HEK293 (cell line): ENCODE results near the gene MEX3A.

ENCODE experiments used
- CTCF ChIA-PET: fragments of 350-600 bp; formaldehyde crosslinking; extraction: SDS; loops from one replicate; lab custom pipeline; 2021; ENCODE audit warnings: antibody characterized with exemption; lab: Yijun Ruan, JAX
- POLR2A ChIA-PET: fragments of 300-600 bp; formaldehyde crosslinking; extraction: SDS; loops from one replicate; lab custom pipeline; 2020; ENCODE audit warnings: antibody characterized with exemption, inconsistent platforms; lab: Yijun Ruan, JAX
- H3K27ac ChIP-seq: fragments of 200-500 bp; sonication (Bioruptor generic); 2 replicates; pipeline ENCODE4 v1.5.1; 2014; ENCODE audit warnings: low read depth, low read length, control low read depth, inconsistent platforms; ENCODE audit errors: extremely low read depth
- H3K36me3 ChIP-seq, 2 experiments: fragments of 200-500 bp in 1 of 2; sonication (Bioruptor generic) in 1 of 2; 1 replicate in 1 of 2; 2 replicates in 1 of 2; pipeline ENCODE4 v1.5.1; 2014 to 2017; ENCODE audit warnings: inconsistent platforms in 2 of 2, low read length in 2 of 2; ENCODE audit not compliant: control insufficient read depth in 2 of 2, insufficient read depth in 1 of 2
- H3K4me1 ChIP-seq: fragments of 200-500 bp; sonication (Bioruptor generic); 2 replicates; pipeline ENCODE4 v1.5.1; 2014; ENCODE audit warnings: mild to moderate bottlenecking, low read length, inconsistent platforms; ENCODE audit not compliant: control insufficient read depth, insufficient read depth
- H3K4me3 ChIP-seq: 2 replicates; pipeline ENCODE4 v1.5.1; 2011; ENCODE audit warnings: low read depth, mild to moderate bottlenecking, control low read depth, low read length, moderate library complexity
- H3K9me3 ChIP-seq: fragments of 200-500 bp; sonication (Bioruptor generic); 2 replicates; pipeline ENCODE4 v1.5.1; 2014; ENCODE audit warnings: low read depth, low read length, inconsistent platforms; ENCODE audit not compliant: control insufficient read depth, insufficient read depth
- MZF1 ChIP-seq: fragments of 450-650 bp; formaldehyde crosslinking; IDR thresholded peaks from 2 replicates; pipeline ENCODE4 v1.5.1; 2017; ENCODE audit warnings: missing biosample characterization, missing genetic modification characterization, borderline replicate concordance
- REPIN1 ChIP-seq: fragments of 450-650 bp; formaldehyde crosslinking; IDR thresholded peaks from 2 replicates; pipeline ENCODE4 v1.5.1; 2017; ENCODE audit warnings: missing biosample characterization, missing genetic modification characterization, low read depth
- ZNF292 ChIP-seq: fragments of 450-650 bp; formaldehyde crosslinking; IDR thresholded peaks from 2 replicates; pipeline ENCODE4 v1.5.1; 2016; ENCODE audit warnings: low read depth, missing biosample characterization, missing genetic modification characterization, borderline replicate concordance
- ZNF521 ChIP-seq: fragments of 450-650 bp; formaldehyde crosslinking; IDR thresholded peaks from 2 replicates; pipeline ENCODE4 v1.5.1; 2017; ENCODE audit warnings: missing biosample characterization, mild to moderate bottlenecking, missing genetic modification characterization
- ZNF677 ChIP-seq: fragments of 450-650 bp; IDR thresholded peaks from 2 replicates; pipeline ENCODE4 v1.5.0; 2018; ENCODE audit warnings: missing biosample characterization, mild to moderate bottlenecking, missing genetic modification characterization, moderate library complexity
- ZNF843 ChIP-seq: fragments of 450-650 bp; formaldehyde crosslinking; IDR thresholded peaks from 2 replicates; pipeline ENCODE4 v1.5.1; 2016; ENCODE audit warnings: missing biosample characterization, missing genetic modification characterization

MEX3A gene

DNA sequence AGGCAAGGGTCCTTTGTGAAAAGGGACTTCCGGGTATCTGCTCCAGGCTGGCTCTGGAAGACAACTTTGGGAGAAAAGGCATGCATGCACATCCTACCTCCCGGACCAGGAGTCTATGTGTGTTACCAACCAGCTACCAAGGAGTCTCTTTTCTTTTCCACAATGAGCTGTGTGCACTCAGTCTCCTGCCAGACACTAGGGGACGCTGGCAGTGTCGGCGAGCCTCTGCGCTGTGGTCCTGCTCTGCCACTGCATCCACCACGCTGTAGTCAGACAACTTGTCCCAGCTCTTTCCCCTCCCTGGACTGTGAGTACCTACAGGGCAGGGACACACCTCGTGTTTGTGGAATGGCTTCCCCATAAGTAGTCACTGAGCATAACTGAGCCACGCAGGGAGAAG, 56.4 kb downstream of the MEX3A start (continued):
- TF ChIP-seq ZNF677, result no peak
- TF ChIP-seq MZF1 (tag by site-specific recombination), result no peak
- TF ChIP-seq ZNF521 (tag by site-specific recombination), result no peak

DNA sequence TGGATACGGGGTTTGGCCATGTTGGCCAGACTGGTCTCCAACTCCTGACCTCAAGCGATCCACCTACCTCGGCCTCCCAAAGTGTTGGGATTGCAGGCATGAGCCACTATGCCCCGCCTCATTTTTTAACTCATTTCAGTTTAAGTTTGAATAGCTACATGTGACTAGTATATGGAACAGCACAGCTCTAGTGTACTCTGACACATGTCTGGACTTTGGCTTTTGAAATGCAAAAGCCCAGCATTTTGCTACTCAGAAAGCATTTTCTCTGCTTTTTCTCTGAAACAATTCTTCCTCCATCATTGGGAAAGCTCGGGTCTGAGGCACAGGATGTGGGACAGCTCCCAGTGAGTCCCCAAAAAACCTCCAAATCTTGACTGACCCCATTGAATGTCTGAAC, 57.5 kb downstream of the MEX3A start:
- Histone ChIP-seq H3K36me3 (peaks cover 0 to 1% of the 10 kb centered on the region in 2 experiments; a peak in 1 of 3 replicates), H3K4me1 (no peaks in the 10 kb centered on the region), H3K4me3 (no peak overlapping the region), H3K9me3 (no peaks in the 10 kb centered on the region), H3K27ac (no peak overlapping the region)
- TF ChIP-seq ZNF292 (tag by site-specific recombination) (no peak), ZNF843 (tag by site-specific recombination) (no peak), REPIN1 (no peak)
- ChIA-PET POLR2A (interaction anchor here (1.5 kb wide), 1 partner anchor 46 kb away, joined by 3 read pairs; the partner anchor contains the start of gene ARHGEF2), CTCF (interaction anchor here (0.8 to 1.8 kb wide), 3 partner anchors 10 to 51 kb away, joined by 3 to 6 read pairs (median 3); no protein-coding TSS in a partner anchor)
